HEK293T (cell line): ENCODE data around the gene P2RX4.

Experiments used
- CTCF ChIA-PET: fragments of 350-600 bp; formaldehyde crosslinking; extraction: SDS; loops from one replicate; lab custom pipeline; 2021; ENCODE audit warnings: antibody characterized with exemption, inconsistent platforms; lab: Yijun Ruan, JAX
- POLR2A ChIA-PET: fragments of 350-600 bp; formaldehyde crosslinking; extraction: SDS; loops from one replicate; lab custom pipeline; 2020; ENCODE audit warnings: antibody characterized with exemption, inconsistent platforms; lab: Yijun Ruan, JAX
- DNase-seq: peaks from one replicate; pipeline ENCODE4 v3.0.0; 2012; ENCODE audit warnings: mixed read lengths; ENCODE audit errors: extremely low spot score
- ARNT ChIP-seq: fragments of 450-650 bp; IDR thresholded peaks from 2 replicates; pipeline ENCODE4 v1.6.1; 2017; ENCODE audit warnings: mild to moderate bottlenecking
- BHLHE40 ChIP-seq: fragments of 450-650 bp; IDR thresholded peaks from 2 replicates; pipeline ENCODE4 v1.6.1; 2016; ENCODE audit warnings: mild to moderate bottlenecking, moderate library complexity, borderline replicate concordance
- CTBP1 ChIP-seq: fragments of 450-650 bp; IDR thresholded peaks from 2 replicates; pipeline ENCODE4 v1.6.1; 2016; ENCODE audit warnings: borderline replicate concordance
- ELF4 ChIP-seq: fragments of 450-650 bp; IDR thresholded peaks from 2 replicates; pipeline ENCODE4 v1.6.1; 2017; ENCODE audit warnings: antibody characterized with exemption
- FOXA1 ChIP-seq: fragments of 450-650 bp; IDR thresholded peaks from 2 replicates; pipeline ENCODE4 v1.6.1; 2016; ENCODE audit warnings: mild to moderate bottlenecking
- FOXK2 ChIP-seq: fragments of 450-650 bp; IDR thresholded peaks from 2 replicates; pipeline ENCODE4 v1.6.1; 2016; ENCODE audit warnings: mild to moderate bottlenecking
- FOXM1 ChIP-seq: fragments of 450-650 bp; IDR thresholded peaks from 2 replicates; pipeline ENCODE4 v1.6.1; 2017; ENCODE audit warnings: mild to moderate bottlenecking, borderline replicate concordance
- HDGF ChIP-seq: fragments of 450-650 bp; IDR thresholded peaks from 2 replicates; pipeline ENCODE4 v1.6.1; 2017; ENCODE audit warnings: antibody characterized with exemption, borderline replicate concordance
- L3MBTL2 ChIP-seq: fragments of 450-650 bp; conservative IDR thresholded peaks from 2 replicates; pipeline ENCODE4 v1.6.1; 2016; ENCODE audit warnings: mild to moderate bottlenecking
- LEF1 ChIP-seq: fragments of 450-650 bp; IDR thresholded peaks from 2 replicates; pipeline ENCODE4 v1.6.1; 2017; ENCODE audit warnings: mild to moderate bottlenecking, borderline replicate concordance
- NFRKB ChIP-seq: fragments of 450-650 bp; IDR thresholded peaks from 2 replicates; pipeline ENCODE4 v1.6.1; 2016; ENCODE audit warnings: mild to moderate bottlenecking, moderate library complexity
- PKNOX1 ChIP-seq: fragments of 450-650 bp; IDR thresholded peaks from 2 replicates; pipeline ENCODE4 v1.6.1; 2016
- SP1 ChIP-seq: fragments of 450-650 bp; IDR thresholded peaks from 2 replicates; pipeline ENCODE4 v1.6.1; 2017
- SUZ12 ChIP-seq: fragments of 450-650 bp; IDR thresholded peaks from 2 replicates; pipeline ENCODE4 v1.6.1; 2016; ENCODE audit warnings: mild to moderate bottlenecking
- TARDBP ChIP-seq: fragments of 450-650 bp; IDR thresholded peaks from 2 replicates; pipeline ENCODE4 v1.6.1; 2016
- ZNF384 ChIP-seq: fragments of 450-650 bp; IDR thresholded peaks from 2 replicates; pipeline ENCODE4 v1.6.1; 2016

P2RX4 gene

DNA sequence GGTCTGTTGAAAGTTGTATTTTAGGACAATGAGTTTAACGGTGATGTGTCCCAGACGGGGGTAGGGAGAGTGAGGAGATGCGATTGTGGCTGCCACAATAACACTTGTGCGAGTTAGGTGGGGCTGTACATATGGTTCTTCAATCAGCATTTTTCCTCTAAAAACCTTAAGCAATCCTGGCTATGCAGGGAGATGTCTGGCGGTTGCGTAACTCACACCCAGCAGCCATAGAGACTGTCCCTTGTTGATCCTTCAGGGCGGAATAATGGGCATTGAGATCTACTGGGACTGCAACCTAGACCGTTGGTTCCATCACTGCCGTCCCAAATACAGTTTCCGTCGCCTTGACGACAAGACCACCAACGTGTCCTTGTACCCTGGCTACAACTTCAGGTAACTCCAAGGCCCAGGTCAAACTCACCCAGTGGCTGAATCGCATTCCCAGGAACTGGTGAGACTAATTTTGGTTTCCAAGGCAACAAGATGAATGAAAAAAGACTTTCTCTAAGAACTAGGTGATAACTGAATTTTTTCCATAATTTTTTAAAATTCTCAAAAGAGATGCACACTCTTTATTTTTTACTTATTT, 42.6 kb upstream of the P2RX4 start:
- CTCF ChIA-PET: interaction anchor here (0.7 kb wide), 1 partner anchor 35 kb away, joined by 3 read pairs; no protein-coding TSS in a partner anchor
- no peak for DNase-seq
- TF ChIP-seq SUZ12 (no peak), FOXA1 (no peak), LEF1 (no peak), TARDBP (no peak), ELF4 (no peak), PKNOX1 (no peak), FOXK2 (no peak), ARNT (no peak), ZNF384 (no peak), L3MBTL2 (no peak), BHLHE40 (no peak), CTBP1 (no peak), SP1 (no peak), HDGF (no peak), FOXM1 (no peak), NFRKB (no peak)
- POLR2A ChIA-PET: no interaction called here

DNA sequence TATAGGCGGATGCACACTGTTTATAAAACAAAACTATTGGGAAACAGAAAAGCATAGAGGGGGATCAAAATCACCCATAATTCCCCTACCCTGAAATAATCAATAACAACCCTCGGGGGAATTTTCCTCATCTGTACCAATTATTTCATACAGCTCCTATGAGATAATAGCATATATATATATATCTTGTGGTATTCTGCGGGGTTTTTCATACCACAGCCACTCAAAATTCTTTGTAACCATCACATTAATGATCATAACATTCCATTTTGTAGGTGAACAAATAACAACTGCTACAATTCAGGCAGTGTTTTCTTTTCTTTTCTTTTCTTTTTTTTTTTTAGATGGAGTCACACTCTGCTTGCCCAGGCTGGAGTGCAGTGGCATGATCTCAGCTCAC, 42.0 kb upstream of the P2RX4 start:
- POLR2A ChIA-PET: no interaction called here

DNA sequence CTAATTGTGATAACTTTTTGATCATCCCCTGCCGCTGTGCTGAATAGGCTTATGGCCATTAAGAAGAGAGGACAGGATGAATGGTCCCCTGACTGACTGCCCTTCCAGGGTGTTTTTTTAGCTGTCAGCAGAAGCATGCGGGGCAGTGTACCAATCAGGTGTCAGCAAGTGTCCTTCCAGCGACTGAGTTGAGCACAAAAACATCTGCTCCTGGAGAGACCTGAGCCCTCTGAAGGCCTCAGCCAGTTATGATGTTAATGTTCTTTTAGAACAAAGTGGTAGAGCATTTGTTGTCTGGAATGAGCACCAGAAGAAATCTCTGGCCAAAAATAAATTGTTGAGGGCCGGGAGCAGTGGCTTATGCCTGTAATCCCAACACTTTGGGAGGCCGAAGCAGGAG, 39.8 kb upstream of the P2RX4 start:
- no peak for DNase-seq
- no peak for TF ChIP-seq CTBP1
- no peak for TF ChIP-seq LEF1
- TF ChIP-seq ARNT: no peak
- TF ChIP-seq L3MBTL2: no peak
- TF ChIP-seq NFRKB: no peak
- TF ChIP-seq SUZ12: no peak
- TF ChIP-seq SP1: no peak
- no peak for TF ChIP-seq ZNF384
- TF ChIP-seq HDGF: no peak
- no peak for TF ChIP-seq FOXK2
- no peak for TF ChIP-seq ELF4
- TF ChIP-seq FOXM1: no peak
- TF ChIP-seq PKNOX1: no peak
- no peak for TF ChIP-seq TARDBP
- TF ChIP-seq BHLHE40: no peak
- no peak for TF ChIP-seq FOXA1
- ChIA-PET POLR2A (no interaction called here), CTCF (no interaction called here)

More for the DNA sequence above, 42.0 kb upstream of the P2RX4 start:
- TF ChIP-seq SUZ12 (no peak), SP1 (no peak), NFRKB (no peak), CTBP1 (no peak), ZNF384 (no peak), ELF4 (no peak), LEF1 (no peak)
- no peak for DNase-seq
- CTCF ChIA-PET: interaction anchor here (0.7 kb wide), 1 partner anchor 34 kb away, joined by 3 read pairs; no protein-coding TSS in a partner anchor

- POLR2A ChIA-PET: no interaction called here
Observed at GRCh38 chr12:121170611-121171260, 39.2 kb upstream of the P2RX4 start.

GRCh38 chr12:121172145-121172544, 37.8 kb upstream of the P2RX4 start:
- CTCF ChIA-PET: interaction anchor here (0.6 kb wide), 1 partner anchor 40 kb away, joined by 3 read pairs; no protein-coding TSS in a partner anchor
- TF ChIP-seq HDGF (no peak), ELF4 (no peak), FOXM1 (no peak), LEF1 (no peak), NFRKB (no peak), SP1 (no peak), L3MBTL2 (no peak), ZNF384 (no peak), CTBP1 (no peak), BHLHE40 (no peak), FOXK2 (no peak), ARNT (no peak), TARDBP (no peak), FOXA1 (no peak), PKNOX1 (no peak), SUZ12 (no peak)
- POLR2A ChIA-PET: no interaction called here
- no peak for DNase-seq

More at GRCh38 chr12:121170611-121171260, 39.2 kb upstream of the P2RX4 start:
- no peak for TF ChIP-seq TARDBP
- TF ChIP-seq LEF1: no peak
- no peak for TF ChIP-seq ARNT
- no peak for TF ChIP-seq PKNOX1
- TF ChIP-seq ELF4: no peak
- TF ChIP-seq FOXK2: no peak
- TF ChIP-seq NFRKB: no peak
- TF ChIP-seq BHLHE40: no peak
- TF ChIP-seq FOXM1: no peak
- TF ChIP-seq CTBP1: no peak
- no peak for TF ChIP-seq HDGF
- no peak for TF ChIP-seq SP1
- TF ChIP-seq FOXA1: no peak
- TF ChIP-seq L3MBTL2: no peak
- TF ChIP-seq SUZ12: no peak
- TF ChIP-seq ZNF384: no peak
- DNase-seq: no peak
- CTCF ChIA-PET: no interaction called here
